CD4-positive, alpha-beta T cell treated with Interleukin-15 for 1 hour (primary cell): ENCODE results near the gene SPATA2L.
"Not testable (repeated sequence)": the region's sequence is repeated elsewhere in the genome, so short reads cannot be mapped to it uniquely, and the experiment has no call there.

ENCODE experiments used
- DNase-seq: peaks from one replicate; pipeline ENCODE4 v3.0.0-alpha.2; 2020

SPATA2L gene

GRCh38 chr16:89689142-89689541, 12.4 kb downstream of the SPATA2L start:
- DNase-seq: no peak

GRCh38 chr16:89688395-89688794, 13.1 kb downstream of the SPATA2L start:
- no peak for DNase-seq

GRCh38 chr16:89687092-89687940, 14.2 kb downstream of the SPATA2L start:
- no peak for DNase-seq

- DNase-seq: peak; percentile 87
Observed at GRCh38 chr16:89686520-89687091, 14.9 kb downstream of the SPATA2L start, which contains the start of gene CDK10. Gene CDK10, plus strand, starts transcription at chr16:89686689. Its CDS starts 22 bp downstream, at chr16:89686711.

- DNase-seq: no peak
Observed at GRCh38 chr16:89685916-89686315, 15.6 kb downstream of the SPATA2L start.

GRCh38 chr16:89678258-89678657, 23.2 kb downstream of the SPATA2L start:
- no peak for DNase-seq

- DNase-seq: no peak
Observed at GRCh38 chr16:89672177-89672941, 29.1 kb downstream of the SPATA2L start.

- DNase-seq: not testable (repeated sequence)
Observed at GRCh38 chr16:89671565-89671964, 29.9 kb downstream of the SPATA2L start.

GRCh38 chr16:89670496-89671431, 30.7 kb downstream of the SPATA2L start:
- no peak for DNase-seq

- no peak for DNase-seq
Observed at GRCh38 chr16:89669755-89670154, 31.8 kb downstream of the SPATA2L start.

- no peak for DNase-seq
Observed at GRCh38 chr16:89668790-89669158, 32.7 kb downstream of the SPATA2L start.

- no peak for DNase-seq
Observed at GRCh38 chr16:89667633-89668032, 33.9 kb downstream of the SPATA2L start.

- not testable (repeated sequence) for DNase-seq
Observed at GRCh38 chr16:89667000-89667399, 34.5 kb downstream of the SPATA2L start.

- DNase-seq: not testable (repeated sequence)
Observed at GRCh38 chr16:89664238-89664637, 37.3 kb downstream of the SPATA2L start.

- DNase-seq: no peak
Observed at GRCh38 chr16:89661215-89661614, 40.3 kb downstream of the SPATA2L start.

GRCh38 chr16:89660146-89660545, 41.4 kb downstream of the SPATA2L start:
- DNase-seq: no peak

- no peak for DNase-seq
Observed at GRCh38 chr16:89658221-89658879, 43.2 kb downstream of the SPATA2L start.

- DNase-seq: peak; percentile 91
Observed at GRCh38 chr16:89657442-89658220, 43.9 kb downstream of the SPATA2L start, which contains the start of the genes CHMP1A and SPATA33. Gene CHMP1A, minus strand, starts transcription at chr16:89657708. Its CDS starts 120 bp downstream, at chr16:89657588. Gene SPATA33, plus strand, starts transcription at chr16:89657836. Its CDS starts 76 bp downstream, at chr16:89657912.

GRCh38 chr16:89656435-89657121, 44.9 kb downstream of the SPATA2L start:
- no peak for DNase-seq

GRCh38 chr16:89655062-89655643, 46.4 kb downstream of the SPATA2L start:
- no peak for DNase-seq
